HCT116 (cell line): ENCODE data around the gene ATP8B4. TPM values are rescaled to one million over a fixed set of nuclear protein-coding genes. Genes with fewer than 3 reads are reported as not detected.

ENCODE experiments used
- ATAC-seq: fragments of 200-7000 bp; cut with Tn5 transposase; 2 replicates; pipeline ENCODE4 v1.9.1; 2020; ENCODE audit warnings: mild to moderate bottlenecking, moderate library complexity
- BruUV-seq: library from RNA; stranded (reverse); fragments of 400-500 nt; replicated peaks from 2 replicates; lab custom pipeline; 2021; lab: Mats Ljungman, UMichigan
- CTCF ChIA-PET: fragments of 300-600 bp; sonication (Branson Sonifier 250); formaldehyde crosslinking; loops from one replicate; lab custom pipeline; 2021; ENCODE audit warnings: antibody characterized with exemption; lab: Charles Lee
- POLR2A ChIA-PET: fragments of 300-600, 350-600 bp; sonication (Branson Sonifier 250); formaldehyde crosslinking; loops from one replicate; lab custom pipeline; 2021; ENCODE audit warnings: antibody characterized with exemption; lab: Charles Lee
- RAD21 ChIA-PET, 2 experiments: fragments of 300-600 bp; sonication (Branson Sonifier 250); formaldehyde crosslinking; loops; one replicate each; lab custom pipeline; 2023; ENCODE audit warnings: low total read pairs in 2 of 2; ENCODE audit not compliant: uncharacterized antibody in 2 of 2, unreplicated experiment in 2 of 2, low non-redundant PET in 1 of 2; lab: Charles Lee
- DNase-seq: peaks from one replicate; pipeline ENCODE4 v3.0.0-alpha.2; 2010; ENCODE audit warnings: low read depth, low spot score
- H2AFZ ChIP-seq: fragments of 200-600 bp; shearing (Covaris generic), sonication (generic); 2 replicates; pipeline ENCODE4 v1.6.1; 2017; ENCODE audit warnings: low read depth, mixed run types, mixed read lengths, antibody characterized with exemption, low read length; ENCODE audit not compliant: poor library complexity, severe bottlenecking
- H3K27ac ChIP-seq: 2 replicates; pipeline ENCODE4 v1.5.1; 2012; ENCODE audit warnings: low read depth, low read length
- H3K27me3 ChIP-seq: fragments of 200-600 bp; sonication (generic); 2 replicates; pipeline ENCODE4 v1.6.1; 2016; ENCODE audit warnings: mixed run types, low read length, mixed read lengths; ENCODE audit not compliant: insufficient read depth
- H3K36me3 ChIP-seq, 2 experiments: fragments of 200-500 bp in 1 of 2; fragments of 200-600 bp in 1 of 2; sonication (Bioruptor generic) in 1 of 2; sonication (generic) in 1 of 2; 2 replicates each; pipeline versions ENCODE4 v1.5.1 to v1.6.1; 2014 to 2016; ENCODE audit warnings: low read length in 2 of 2, inconsistent platforms in 1 of 2, mixed read lengths in 1 of 2, mixed run types in 1 of 2; ENCODE audit not compliant: insufficient read depth in 2 of 2, control insufficient read depth in 1 of 2
- H3K4me1 ChIP-seq, 2 experiments: fragments of 200-600 bp in 1 of 2; sonication (generic) in 1 of 2; 2 replicates each; pipeline versions ENCODE4 v1.5.1 to v1.6.1; 2012 to 2017; ENCODE audit warnings: low read length in 2 of 2, inconsistent platforms in 1 of 2, mild to moderate bottlenecking in 1 of 2, mixed read lengths in 1 of 2, mixed run types in 1 of 2, moderate library complexity in 1 of 2; ENCODE audit not compliant: insufficient read depth in 2 of 2, control insufficient read depth in 1 of 2
- H3K4me2 ChIP-seq: fragments of 200-600 bp; sonication (generic); 2 replicates; pipeline ENCODE4 v1.6.1; 2017; ENCODE audit warnings: mixed run types, low read length, mixed read lengths
- H3K4me3 ChIP-seq, 2 experiments: fragments of 200-600 bp in 1 of 2; sonication (generic) in 1 of 2; replicated peaks in 1 of 2; 2 replicates each; pipeline ENCODE4 v1.5.1; 2011 to 2016; ENCODE audit warnings: low read length in 2 of 2, control low read depth in 1 of 2, low read depth in 1 of 2, mild to moderate bottlenecking in 1 of 2, mixed read lengths in 1 of 2, mixed run types in 1 of 2
- H3K79me2 ChIP-seq: fragments of 200-600 bp; sonication (generic); 2 replicates; pipeline ENCODE4 v1.6.1; 2017; ENCODE audit warnings: mild to moderate bottlenecking, mixed run types, low read length, moderate library complexity, mixed read lengths; ENCODE audit not compliant: insufficient read depth
- H3K9ac ChIP-seq: fragments of 200-600 bp; sonication (generic); 2 replicates; pipeline ENCODE4 v1.6.1; 2016; ENCODE audit warnings: low read length, mixed read lengths
- H3K9me2 ChIP-seq: fragments of 200-600 bp; sonication (generic), shearing (Covaris generic); 2 replicates; pipeline ENCODE4 v1.6.1; 2017; ENCODE audit warnings: mixed run types, mild to moderate bottlenecking, moderate library complexity; ENCODE audit not compliant: insufficient read depth
- H3K9me3 ChIP-seq, 2 experiments: fragments of 200-500 bp in 1 of 2; fragments of 200-600 bp in 1 of 2; sonication (Bioruptor generic) in 1 of 2; sonication (generic) in 1 of 2; 2 replicates each; pipeline ENCODE4 v1.6.1; 2014 to 2017; ENCODE audit warnings: low read length in 2 of 2, mixed read lengths in 2 of 2, inconsistent platforms in 1 of 2, low read depth in 1 of 2, mild to moderate bottlenecking in 1 of 2, mixed run types in 1 of 2, moderate library complexity in 1 of 2; ENCODE audit not compliant: control insufficient read depth in 1 of 2, insufficient read depth in 1 of 2
- H4K20me1 ChIP-seq: fragments of 200-600 bp; sonication (generic), shearing (Covaris generic); 2 replicates; pipeline ENCODE4 v1.6.1; 2017; ENCODE audit warnings: mixed run types, mild to moderate bottlenecking, moderate library complexity; ENCODE audit not compliant: insufficient read depth
- CEBPB ChIP-seq: IDR thresholded peaks from 2 replicates; pipeline ENCODE4 v1.6.1; 2012; ENCODE audit warnings: low read depth
- ELF1 ChIP-seq: IDR thresholded peaks from 2 replicates; pipeline ENCODE4 v1.6.1; 2012; ENCODE audit warnings: low read depth, borderline replicate concordance
- EZH2 ChIP-seq: fragments of 200-600 bp; sonication (generic); IDR thresholded peaks from 2 replicates; pipeline ENCODE4 v1.6.1; 2017; ENCODE audit warnings: antibody characterized with exemption, mixed run types
- FOSL1 ChIP-seq: IDR thresholded peaks from 2 replicates; pipeline ENCODE4 v1.6.1; 2012; ENCODE audit warnings: low read depth
- JUND ChIP-seq: IDR thresholded peaks from 2 replicates; pipeline ENCODE4 v1.6.1; 2012
- POLR2AphosphoS5 ChIP-seq: IDR thresholded peaks from 2 replicates; pipeline ENCODE4 v1.6.1; 2011; ENCODE audit warnings: mild to moderate bottlenecking, low read depth, low read length, moderate library complexity
- SIN3A ChIP-seq: IDR thresholded peaks from 2 replicates; pipeline ENCODE4 v1.6.1; 2012; ENCODE audit warnings: low read depth
- TCF7L2 ChIP-seq: IDR thresholded peaks from 2 replicates; pipeline ENCODE4 v1.7.0; 2011; ENCODE audit warnings: borderline replicate concordance, inconsistent platforms; ENCODE audit not compliant: insufficient read depth, insufficient read length; ENCODE audit errors: extremely low read depth
- YY1 ChIP-seq: IDR thresholded peaks from 2 replicates; pipeline ENCODE4 v1.6.1; 2011; ENCODE audit warnings: low read length, low read depth, moderate library complexity, mild to moderate bottlenecking; ENCODE audit not compliant: insufficient replicate concordance; ENCODE audit errors: extremely low read depth
- ZFX ChIP-seq: fragments of 450-650 bp; IDR thresholded peaks from 2 replicates; pipeline ENCODE4 v1.6.1; 2017
- intact Hi-C: fragments of 100-400 bp; cut with micrococcal nuclease; formaldehyde crosslinking; loops from 2 replicates; pipeline ENCODE4 v1.10.0; 2022
- total RNA-seq: library from RNA; stranded (reverse); gene quantifications from one replicate; pipeline ENCODE4 v1.2.1, GENCODE V29; 2021; ENCODE audit not compliant: unreplicated experiment
- TF ChIP-seq, protein P1 (sequence below): IDR thresholded peaks from 2 replicates; pipeline ENCODE4 v1.6.1; 2011; ENCODE audit warnings: mild to moderate bottlenecking, low read length, moderate library complexity; ENCODE audit not compliant: insufficient replicate concordance; ENCODE audit errors: extremely low read depth
- TF ChIP-seq, protein P2 (sequence below): IDR thresholded peaks from 2 replicates; pipeline ENCODE4 v1.6.1; 2012

Gene ATP8B4
- total RNA-seq, 1 experiment from 2014 or later = 0.25 TPM

DNA sequence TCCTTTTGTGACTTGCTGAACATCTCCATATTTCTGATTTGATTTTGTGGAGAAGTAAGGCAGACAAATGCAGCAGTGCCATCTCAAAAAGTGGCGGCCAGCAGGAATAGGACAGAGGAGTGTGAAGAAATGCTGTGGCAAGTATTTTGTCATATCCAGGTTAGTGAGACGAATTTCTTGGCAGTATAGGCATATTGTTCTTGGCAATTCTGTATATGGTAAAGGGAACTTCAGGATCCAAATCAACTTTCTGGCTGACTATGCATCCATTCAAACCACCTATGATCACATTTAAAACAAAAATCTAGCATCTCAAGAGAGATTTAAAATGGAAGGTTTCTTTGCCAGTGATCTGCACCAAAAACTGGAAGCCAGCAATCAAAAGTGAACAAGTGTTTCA lies 270.2 kb downstream of the ATP8B4 start:
- H3K9me2 ChIP-seq = no peaks in the 10 kb centered on the region
- ChIA-PET RAD21 (no interaction called here), CTCF (no interaction called here), POLR2A (no interaction called here)
- BruUV-seq = no TSS peak
- H3K27ac ChIP-seq = no peak overlapping the region
- no peak for ATAC-seq
- TF ChIP-seq ZFX (no peak), EZH2 (no peak)
- TF ChIP-seq, protein P1, sequence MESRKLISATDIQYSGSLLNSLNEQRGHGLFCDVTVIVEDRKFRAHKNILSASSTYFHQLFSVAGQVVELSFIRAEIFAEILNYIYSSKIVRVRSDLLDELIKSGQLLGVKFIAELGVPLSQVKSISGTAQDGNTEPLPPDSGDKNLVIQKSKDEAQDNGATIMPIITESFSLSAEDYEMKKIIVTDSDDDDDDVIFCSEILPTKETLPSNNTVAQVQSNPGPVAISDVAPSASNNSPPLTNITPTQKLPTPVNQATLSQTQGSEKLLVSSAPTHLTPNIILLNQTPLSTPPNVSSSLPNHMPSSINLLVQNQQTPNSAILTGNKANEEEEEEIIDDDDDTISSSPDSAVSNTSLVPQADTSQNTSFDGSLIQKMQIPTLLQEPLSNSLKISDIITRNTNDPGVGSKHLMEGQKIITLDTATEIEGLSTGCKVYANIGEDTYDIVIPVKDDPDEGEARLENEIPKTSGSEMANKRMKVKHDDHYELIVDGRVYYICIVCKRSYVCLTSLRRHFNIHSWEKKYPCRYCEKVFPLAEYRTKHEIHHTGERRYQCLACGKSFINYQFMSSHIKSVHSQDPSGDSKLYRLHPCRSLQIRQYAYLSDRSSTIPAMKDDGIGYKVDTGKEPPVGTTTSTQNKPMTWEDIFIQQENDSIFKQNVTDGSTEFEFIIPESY = no peak
- H3K9ac ChIP-seq = no peak overlapping the region
- H3K79me2 ChIP-seq = no peaks in the 10 kb centered on the region
- H3K4me1 ChIP-seq = no peaks in the 10 kb centered on the region
- H3K36me3 ChIP-seq = no peaks in the 10 kb centered on the region
- no peak overlapping the region for H3K4me2 ChIP-seq
- intact Hi-C loops = no loop called here
- no peak overlapping the region for H3K4me3 ChIP-seq
- no peaks in the 10 kb centered on the region for H4K20me1 ChIP-seq
- no peaks in the 10 kb centered on the region for H3K27me3 ChIP-seq
- no peak for DNase-seq
- H3K9me3 ChIP-seq = no peaks in the 10 kb centered on the region
- H2AFZ ChIP-seq = no peak overlapping the region

DNA sequence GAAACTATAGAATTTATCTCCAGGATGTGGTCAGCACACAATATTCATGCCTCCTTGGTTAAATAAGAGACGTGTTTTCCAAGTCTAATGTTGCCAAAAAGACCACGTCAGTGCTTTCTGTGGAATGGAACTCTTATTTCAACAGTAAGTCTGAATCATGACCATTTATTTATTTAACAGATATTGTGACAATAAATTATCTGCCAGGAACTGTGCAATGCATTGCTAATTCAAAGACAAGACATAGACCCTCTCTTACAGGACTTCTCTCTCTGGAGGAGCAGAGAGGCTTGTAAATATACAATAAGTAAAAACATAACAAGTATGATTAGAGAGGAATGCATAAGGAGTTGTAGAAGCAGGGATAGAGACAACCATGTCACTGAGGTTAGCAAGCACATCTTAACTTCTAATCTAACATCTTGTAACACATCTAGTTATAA lies 270.7 kb downstream of the ATP8B4 start:
- POLR2A ChIA-PET = no interaction called here
- no peaks in the 10 kb centered on the region for H3K27me3 ChIP-seq
- CTCF ChIA-PET = no interaction called here
- H3K79me2 ChIP-seq = no peaks in the 10 kb centered on the region
- H3K4me3 ChIP-seq = no peak overlapping the region
- H3K9ac ChIP-seq = no peak overlapping the region
- no peaks in the 10 kb centered on the region for H3K9me3 ChIP-seq
- BruUV-seq = no TSS peak
- DNase-seq (no peak), ATAC-seq (no peak)
- no peak for TF ChIP-seq ELF1
- no peak for TF ChIP-seq YY1
- no peak for TF ChIP-seq JUND
- TF ChIP-seq SIN3A = no peak
- TF ChIP-seq CEBPB = no peak
- TF ChIP-seq, protein P2, sequence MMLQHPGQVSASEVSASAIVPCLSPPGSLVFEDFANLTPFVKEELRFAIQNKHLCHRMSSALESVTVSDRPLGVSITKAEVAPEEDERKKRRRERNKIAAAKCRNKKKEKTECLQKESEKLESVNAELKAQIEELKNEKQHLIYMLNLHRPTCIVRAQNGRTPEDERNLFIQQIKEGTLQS = no peak
- TF ChIP-seq TCF7L2 = no peak
- no peak for TF ChIP-seq POLR2AphosphoS5
- no peak for TF ChIP-seq FOSL1
- TF ChIP-seq, protein P1 = no peak
- no peak overlapping the region for H2AFZ ChIP-seq
- no peaks in the 10 kb centered on the region for H3K4me1 ChIP-seq
- H3K9me2 ChIP-seq = no peaks in the 10 kb centered on the region
- intact Hi-C loops = no loop called here
- no peaks in the 10 kb centered on the region for H4K20me1 ChIP-seq
- H3K27ac ChIP-seq = no peak overlapping the region
- no peak overlapping the region for H3K4me2 ChIP-seq
- RAD21 ChIA-PET = no interaction called here
- no peaks in the 10 kb centered on the region for H3K36me3 ChIP-seq
